HUDEP-2 (cell line): Measurements from ENCODE around the gene KLF6.

Experiments
- DNase-seq, 76 experiments: peaks; one replicate each; lab custom pipeline; 2025; ENCODE audit not compliant: unreplicated experiment in 76 of 76; lab: John Stamatoyannopoulos, UW

KLF6 gene

GRCh38 chr10:3790272-3790671 is 5.3 kb upstream of the KLF6 start:
- no peak for DNase-seq

- DNase-seq = no peak
Observed at GRCh38 chr10:3789621-3790020, 4.6 kb upstream of the KLF6 start.

GRCh38 chr10:3787816-3788215 is 2.8 kb upstream of the KLF6 start:
- no peak for DNase-seq

GRCh38 chr10:3787016-3787400 is 2.0 kb upstream of the KLF6 start:
- DNase-seq = no peak

GRCh38 chr10:3786295-3787015 is 1.4 kb upstream of the KLF6 start:
- peak in 6 of 76 experiments; percentile 6 to 43 (median 14) for DNase-seq

- peak in 18 of 76 experiments; percentile 6 to 54 (median 36) for DNase-seq
Observed at GRCh38 chr10:3785851-3786271, 852 bp upstream of the KLF6 start.

GRCh38 chr10:3785251-3785850 is 342 bp upstream of the KLF6 start:
- DNase-seq = peak; percentile 30 to 98 (median 96)

GRCh38 chr10:3783682-3784432 is 1.2 kb downstream of the KLF6 start:
- peak in 7 of 76 experiments; percentile 13 to 33 (median 17) for DNase-seq

GRCh38 chr10:3783316-3783681 is 1.7 kb downstream of the KLF6 start:
- peak in 15 of 76 experiments; percentile 9 to 60 (median 34) for DNase-seq

GRCh38 chr10:3782451-3783315 is 2.3 kb downstream of the KLF6 start:
- peak in 42 of 76 experiments; percentile 9 to 70 (median 38) for DNase-seq

- DNase-seq = no peak
Observed at GRCh38 chr10:3782146-3782450, 2.9 kb downstream of the KLF6 start.

- DNase-seq = no peak
Observed at GRCh38 chr10:3781468-3782145, 3.4 kb downstream of the KLF6 start.

GRCh38 chr10:3780771-3781467 is 4.1 kb downstream of the KLF6 start:
- DNase-seq = no peak

- DNase-seq = no peak
Observed at GRCh38 chr10:3780021-3780770, 4.8 kb downstream of the KLF6 start.

- DNase-seq = no peak
Observed at GRCh38 chr10:3779158-3779741, 5.8 kb downstream of the KLF6 start.

GRCh38 chr10:3778692-3779157 is 6.3 kb downstream of the KLF6 start:
- no peak for DNase-seq

GRCh38 chr10:3777981-3778691 is 6.9 kb downstream of the KLF6 start:
- DNase-seq = no peak
